ENCODE measurements around the gene CRMP1. TPM values are rescaled to one million over a fixed set of nuclear protein-coding genes. Genes with fewer than 3 reads are reported as not detected.
"Not testable (repeated sequence)": the region's sequence is repeated elsewhere in the genome, so short reads cannot be mapped to it uniquely, and the experiment has no call there.

The CRMP1 gene
- total RNA-seq, 1 experiment from 2014 or later = not detected

- Mint-ChIP-seq H3K27me3 (ENCODE audit: unreplicated experiment) (no peaks in the 10 kb centered on the region), H3K4me3 (ENCODE audit: low read depth, unreplicated experiment) (no peak overlapping the region), H3K36me3 (ENCODE audit: insufficient read depth, unreplicated experiment) (no peaks in the 10 kb centered on the region), H3K27ac (ENCODE audit: unreplicated experiment) (no peak overlapping the region), H3K9me3 (ENCODE audit: low read depth, unreplicated experiment) (peaks cover 3% of the 10 kb centered on the region), H3K4me1 (ENCODE audit: low read depth, unreplicated experiment) (no peaks in the 10 kb centered on the region)
- TF ChIP-seq CTCF (IDR thresholded peaks at IDR 0.05; ENCODE audit: unreplicated experiment) = no peak
- intact Hi-C loops (cut with micrococcal nuclease; ENCODE audit: unreplicated experiment) = loop anchor here (10.0 kb wide), 1 partner anchor 758 kb away; the partner anchor contains the start of gene STK32B
- DNase-seq = peak; percentile 17
- no TSS peak for BruUV-seq (replicated peaks)
- CTCF ChIA-PET = no interaction called here
Observed at GRCh38 chr4:5812506-5813229, 80.2 kb downstream of the CRMP1 start.

GRCh38 chr4:5812057-5812456 is 80.8 kb downstream of the CRMP1 start:
- BruUV-seq (replicated peaks); H3K27me3 Mint-ChIP-seq (ENCODE audit: unreplicated experiment); H3K36me3 Mint-ChIP-seq (ENCODE audit: insufficient read depth, unreplicated experiment); DNase-seq; H3K4me1 Mint-ChIP-seq (ENCODE audit: low read depth, unreplicated experiment); H3K4me3 Mint-ChIP-seq (ENCODE audit: low read depth, unreplicated experiment); H3K27ac Mint-ChIP-seq (ENCODE audit: unreplicated experiment); H3K9me3 Mint-ChIP-seq (ENCODE audit: low read depth, unreplicated experiment); CTCF ChIA-PET: not testable (repeated sequence)
- intact Hi-C loops (cut with micrococcal nuclease; ENCODE audit: unreplicated experiment) = loop anchor here (10.0 kb wide), 1 partner anchor 757 kb away; the partner anchor contains the start of gene STK32B

GRCh38 chr4:5810770-5811430 is 82.0 kb downstream of the CRMP1 start:
- no peak overlapping the region for H3K27ac Mint-ChIP-seq (ENCODE audit: unreplicated experiment)
- no peak for DNase-seq
- CTCF ChIA-PET = no interaction called here
- H3K36me3 Mint-ChIP-seq (ENCODE audit: insufficient read depth, unreplicated experiment) = no peaks in the 10 kb centered on the region
- no TSS peak for BruUV-seq (replicated peaks)
- TF ChIP-seq CTCF (IDR thresholded peaks at IDR 0.05; ENCODE audit: unreplicated experiment) = no peak
- intact Hi-C loops (cut with micrococcal nuclease; ENCODE audit: unreplicated experiment) = loop anchor here (10.0 kb wide), 1 partner anchor 756 kb away; the partner anchor contains the start of gene STK32B
- H3K9me3 Mint-ChIP-seq (ENCODE audit: low read depth, unreplicated experiment) = peaks cover 5% of the 10 kb centered on the region
- no peak overlapping the region for H3K4me3 Mint-ChIP-seq (ENCODE audit: low read depth, unreplicated experiment)
- H3K4me1 Mint-ChIP-seq (ENCODE audit: low read depth, unreplicated experiment) = no peaks in the 10 kb centered on the region
- H3K27me3 Mint-ChIP-seq (ENCODE audit: unreplicated experiment) = no peaks in the 10 kb centered on the region

- TF ChIP-seq CTCF (IDR thresholded peaks at IDR 0.05; ENCODE audit: unreplicated experiment) = no peak
- intact Hi-C loops (cut with micrococcal nuclease; ENCODE audit: unreplicated experiment) = loop anchor here (10.0 kb wide), 1 partner anchor 755 kb away; the partner anchor contains the start of gene STK32B
- CTCF ChIA-PET = no interaction called here
- H3K4me1 Mint-ChIP-seq (ENCODE audit: low read depth, unreplicated experiment) = no peaks in the 10 kb centered on the region
- H3K9me3 Mint-ChIP-seq (ENCODE audit: low read depth, unreplicated experiment) = peaks cover 5% of the 10 kb centered on the region
- H3K4me3 Mint-ChIP-seq (ENCODE audit: low read depth, unreplicated experiment) = no peak overlapping the region
- H3K36me3 Mint-ChIP-seq (ENCODE audit: insufficient read depth, unreplicated experiment) = no peaks in the 10 kb centered on the region
- no TSS peak for BruUV-seq (replicated peaks)
- no peak overlapping the region for H3K27ac Mint-ChIP-seq (ENCODE audit: unreplicated experiment)
- H3K27me3 Mint-ChIP-seq (ENCODE audit: unreplicated experiment) = no peaks in the 10 kb centered on the region
- no peak for DNase-seq
Observed at GRCh38 chr4:5810151-5810550, 82.7 kb downstream of the CRMP1 start.

All from Calu3 (cell line).